Cardiac muscle cell (in vitro differentiated cells and primary cell): Measurements from ENCODE around the gene MYH10. TPM values are rescaled to one million over a fixed set of nuclear protein-coding genes. Genes with fewer than 3 reads are reported as not detected.

Experiments used
- DNase-seq, 2 donors: peaks; one replicate each; pipeline versions ENCODE4 v3.0.0 to v3.0.0-alpha.2; 2010 to 2017; ENCODE audit warnings: low read depth in 1 of 2, low spot score in 1 of 2
- H3K27ac ChIP-seq: fragments of 200-600 bp; sonication (generic); 2 replicates; pipeline ENCODE4 v1.5.1; 2016
- H3K27me3 ChIP-seq: fragments of 200-600 bp; sonication (generic); 2 replicates; pipeline ENCODE4 v1.6.0; 2016; ENCODE audit warnings: control low read depth
- H3K36me3 ChIP-seq: fragments of 200-600 bp; sonication (generic); 2 replicates; pipeline ENCODE4 v1.5.1; 2016; ENCODE audit warnings: control low read depth
- H3K4me1 ChIP-seq: fragments of 200-600 bp; sonication (generic); 2 replicates; pipeline ENCODE4 v1.8.1; 2017; ENCODE audit warnings: low read depth, mild to moderate bottlenecking, mixed run types
- H3K4me3 ChIP-seq: fragments of 200-600 bp; sonication (generic); 2 replicates; pipeline ENCODE4 v1.5.1; 2016; ENCODE audit warnings: mild to moderate bottlenecking
- H3K9me3 ChIP-seq: fragments of 200-600 bp; sonication (generic); 2 replicates; pipeline ENCODE4 v1.5.1; 2017; ENCODE audit warnings: low read depth, mild to moderate bottlenecking, control low read depth
- CTCF ChIP-seq: IDR thresholded peaks from 2 replicates; pipeline ENCODE4 v1.5.1; 2012; ENCODE audit warnings: low read depth, mild to moderate bottlenecking, low read length
- polyA plus RNA-seq: library from polyadenylated mRNA; unstranded; fragments of >200 nt; fragmentation: Nextera tagmentation; extraction: Ambion mirVana; gene quantifications from 2 replicates; pipeline ENCODE4 v1.2.1, GENCODE V29; 2016
- total RNA-seq: library from RNA; depleted of rRNA; stranded (reverse); fragments of >200 nt; gene quantifications from 2 replicates; pipeline ENCODE4 v1.2.3, GENCODE V29; 2016

The MYH10 gene
- total and polyA plus RNA-seq, 2 experiments from 2014 or later = 147 to 194 TPM

- H3K4me3 ChIP-seq = no peak overlapping the region
- no peaks in the 10 kb centered on the region for H3K9me3 ChIP-seq
- DNase-seq = no peak
- H3K27me3 ChIP-seq = no peaks in the 10 kb centered on the region
- peak overlapping the region; percentile 21 for H3K27ac ChIP-seq
- peaks cover 64% of the 10 kb centered on the region for H3K36me3 ChIP-seq
- TF ChIP-seq CTCF = no peak
- no peaks in the 10 kb centered on the region for H3K4me1 ChIP-seq
Observed at GRCh38 chr17:8474826-8475225, 155.7 kb downstream of the MYH10 start.

- no peak for DNase-seq
- H3K4me3 ChIP-seq = no peak overlapping the region
- TF ChIP-seq CTCF = no peak
- no peaks in the 10 kb centered on the region for H3K27me3 ChIP-seq
- no peaks in the 10 kb centered on the region for H3K4me1 ChIP-seq
- no peaks in the 10 kb centered on the region for H3K9me3 ChIP-seq
- peak overlapping the region; percentile 34 for H3K27ac ChIP-seq
- H3K36me3 ChIP-seq = peaks cover 52% of the 10 kb centered on the region
Observed at GRCh38 chr17:8473451-8474192, 156.9 kb downstream of the MYH10 start.

GRCh38 chr17:8472663-8473062 is 157.9 kb downstream of the MYH10 start:
- Histone ChIP-seq H3K36me3 (peaks cover 46% of the 10 kb centered on the region), H3K27me3 (no peaks in the 10 kb centered on the region)

GRCh38 chr17:8470447-8471047 is 160.0 kb downstream of the MYH10 start:
- H3K36me3 ChIP-seq = peaks cover 35% of the 10 kb centered on the region
- H3K27me3 ChIP-seq = no peaks in the 10 kb centered on the region
- DNase-seq = peak in 1 of 2 donors; percentile 45
- no peak for TF ChIP-seq CTCF
- no peaks in the 10 kb centered on the region for H3K9me3 ChIP-seq
- H3K27ac ChIP-seq = peak overlapping the region; percentile 48
- no peak overlapping the region for H3K4me3 ChIP-seq
- H3K4me1 ChIP-seq = peaks cover 3% of the 10 kb centered on the region

More at GRCh38 chr17:8472663-8473062, 157.9 kb downstream of the MYH10 start:
- H3K4me3 ChIP-seq = no peak overlapping the region
- H3K9me3 ChIP-seq = no peaks in the 10 kb centered on the region
- H3K27ac ChIP-seq = peak overlapping the region; percentile 71
- H3K4me1 ChIP-seq = no peaks in the 10 kb centered on the region
- TF ChIP-seq CTCF = no peak
- no peak for DNase-seq

GRCh38 chr17:8469964-8470363 is 160.6 kb downstream of the MYH10 start:
- no peak overlapping the region for H3K4me3 ChIP-seq
- no peaks in the 10 kb centered on the region for H3K9me3 ChIP-seq
- no peak overlapping the region for H3K27ac ChIP-seq
- no peak for TF ChIP-seq CTCF
- no peaks in the 10 kb centered on the region for H3K27me3 ChIP-seq
- DNase-seq = no peak
- H3K36me3 ChIP-seq = peaks cover 30% of the 10 kb centered on the region
- peaks cover 9% of the 10 kb centered on the region for H3K4me1 ChIP-seq
